PC-3 (cell line): ENCODE results near the gene ANKS1B. TPM values are rescaled to one million over a fixed set of nuclear protein-coding genes. Genes with fewer than 3 reads are reported as not detected.

Experiments
- ATAC-seq: fragments of 200-7000 bp; cut with Tn5 transposase; 2 replicates; pipeline ENCODE4 v1.9.1; 2020; ENCODE audit warnings: mild to moderate bottlenecking, moderate library complexity
- BruUV-seq: library from RNA; stranded (reverse); fragments of 400-500 nt; replicated peaks from 2 replicates; lab custom pipeline; 2021; lab: Mats Ljungman, UMichigan
- CTCF ChIA-PET: fragments of 300-600 bp; sonication (Branson Sonifier 250); formaldehyde crosslinking; loops from one replicate; lab custom pipeline; 2022; ENCODE audit warnings: antibody characterized with exemption; lab: Charles Lee
- POLR2A ChIA-PET: fragments of 300-600 bp; sonication (Branson Sonifier 250); formaldehyde crosslinking; loops from one replicate; lab custom pipeline; 2022; ENCODE audit warnings: antibody characterized with exemption; ENCODE audit not compliant: unreplicated experiment; lab: Charles Lee
- DNase-seq: peaks from one replicate; pipeline ENCODE4 v3.0.0-alpha.2; 2015
- H2AFZ ChIP-seq: fragments of 300-600 bp; sonication (generic); 2 replicates; pipeline ENCODE4 v1.6.0; 2016; ENCODE audit warnings: antibody characterized with exemption, low read length
- H3F3A ChIP-seq: fragments of 300-600 bp; sonication (generic); one replicate; pipeline ENCODE4 v1.6.0; 2017; ENCODE audit warnings: antibody characterized with exemption, low read length, control low read depth, mild to moderate bottlenecking; ENCODE audit not compliant: unreplicated experiment
- H3K27ac ChIP-seq: fragments of 300-600 bp; sonication (generic); 2 replicates; pipeline ENCODE4 v1.5.1; 2016; ENCODE audit warnings: mild to moderate bottlenecking, low read length
- H3K27me3 ChIP-seq: fragments of 300-600 bp; sonication (generic); 2 replicates; pipeline ENCODE4 v1.6.1; 2016; ENCODE audit warnings: low read length, mixed read lengths
- H3K36me3 ChIP-seq: fragments of 300-600 bp; sonication (generic); 2 replicates; pipeline ENCODE4 v1.6.1; 2016; ENCODE audit warnings: low read depth, mixed run types, low read length, mixed read lengths
- H3K4me1 ChIP-seq: fragments of 300-600 bp; sonication (generic); 2 replicates; pipeline ENCODE4 v1.5.1; 2016; ENCODE audit warnings: low read length; ENCODE audit not compliant: insufficient read depth
- H3K4me2 ChIP-seq: fragments of 300-600 bp; sonication (generic); 2 replicates; pipeline ENCODE4 v1.6.0; 2016; ENCODE audit warnings: low read length
- H3K4me3 ChIP-seq: fragments of 300-600 bp; sonication (generic); 2 replicates; pipeline ENCODE4 v1.5.1; 2016; ENCODE audit warnings: mild to moderate bottlenecking, low read length, mixed read lengths
- H3K79me2 ChIP-seq: fragments of 300-600 bp; sonication (generic); 2 replicates; pipeline ENCODE4 v1.6.1; 2017; ENCODE audit warnings: low read length, mixed read lengths
- H3K9ac ChIP-seq: fragments of 300-600 bp; sonication (generic); 2 replicates; pipeline ENCODE4 v1.6.0; 2016; ENCODE audit warnings: mild to moderate bottlenecking, low read length
- H3K9me2 ChIP-seq: fragments of 300-600 bp; sonication (generic); replicated peaks from 2 replicates; pipeline ENCODE4 v1.6.1; 2016; ENCODE audit warnings: mixed run types, low read length, mixed read lengths
- H3K9me3 ChIP-seq: fragments of 300-600 bp; sonication (generic); 2 replicates; pipeline ENCODE4 v1.6.1; 2016; ENCODE audit warnings: low read length, mixed read lengths
- H4K20me1 ChIP-seq: fragments of 300-600 bp; sonication (generic); 2 replicates; pipeline ENCODE4 v1.6.1; 2016; ENCODE audit warnings: low read length, mixed read lengths
- EZH2 ChIP-seq: fragments of 300-600 bp; sonication (generic); IDR thresholded peaks from one replicate; pipeline ENCODE4 v1.6.1; 2017; ENCODE audit warnings: antibody characterized with exemption, mild to moderate bottlenecking, low read length; ENCODE audit not compliant: unreplicated experiment
- EZH2phosphoT487 ChIP-seq: fragments of 300-600 bp; sonication (generic); IDR thresholded peaks from 2 replicates; pipeline ENCODE4 v1.6.1; 2018; ENCODE audit warnings: mild to moderate bottlenecking, antibody characterized with exemption, low read length, borderline replicate concordance
- intact Hi-C: fragments of 100-400 bp; cut with micrococcal nuclease; formaldehyde crosslinking; loops from 2 replicates; pipeline ENCODE4 v1.9.0; 2023
- total RNA-seq: library from RNA; depleted of rRNA; stranded (reverse); fragments of >200 nt; gene quantifications from 2 replicates; pipeline ENCODE4 v1.2.3, GENCODE V29; 2014
- TF ChIP-seq, protein P1 (sequence below): fragments of 300-600 bp; sonication (generic); conservative IDR thresholded peaks from 2 replicates; pipeline ENCODE4 v1.5.1; 2017; ENCODE audit warnings: antibody characterized with exemption, low read depth, mild to moderate bottlenecking, low read length

ANKS1B gene
- total RNA-seq, 1 experiment from 2014 or later = 0.07 TPM

- H3K4me1 ChIP-seq = no peaks in the 10 kb centered on the region
- POLR2A ChIA-PET = no interaction called here
- no peaks in the 10 kb centered on the region for H3K36me3 ChIP-seq
- no peak overlapping the region for H3K4me3 ChIP-seq
- H3K4me2 ChIP-seq = no peak overlapping the region
- no peak overlapping the region for H3K9ac ChIP-seq
- CTCF ChIA-PET = interaction anchor here (0.6 kb wide), 1 partner anchor 146 kb away, joined by 7 read pairs; no protein-coding TSS in a partner anchor
- H3K9me2 ChIP-seq = no peaks in the 10 kb centered on the region
- no peak overlapping the region for H3K27ac ChIP-seq
- no peaks in the 10 kb centered on the region for H4K20me1 ChIP-seq
- peaks cover 42% of the 10 kb centered on the region for H3K27me3 ChIP-seq
- no peaks in the 10 kb centered on the region for H3K79me2 ChIP-seq
- intact Hi-C loops = loop anchor here (1.0 to 5.0 kb wide), 7 partner anchors 101 to 744 kb away; partner anchors contain the start of genes ANKS1B and BLTP3B
- H3F3A ChIP-seq = no peaks in the 10 kb centered on the region
- ATAC-seq = no peak
- H2AFZ ChIP-seq = no peak overlapping the region
- no peak for DNase-seq
- no peaks in the 10 kb centered on the region for H3K9me3 ChIP-seq
- no TSS peak for BruUV-seq
- TF ChIP-seq EZH2 (no peak), EZH2phosphoT487 (no peak)
- TF ChIP-seq, protein P1, sequence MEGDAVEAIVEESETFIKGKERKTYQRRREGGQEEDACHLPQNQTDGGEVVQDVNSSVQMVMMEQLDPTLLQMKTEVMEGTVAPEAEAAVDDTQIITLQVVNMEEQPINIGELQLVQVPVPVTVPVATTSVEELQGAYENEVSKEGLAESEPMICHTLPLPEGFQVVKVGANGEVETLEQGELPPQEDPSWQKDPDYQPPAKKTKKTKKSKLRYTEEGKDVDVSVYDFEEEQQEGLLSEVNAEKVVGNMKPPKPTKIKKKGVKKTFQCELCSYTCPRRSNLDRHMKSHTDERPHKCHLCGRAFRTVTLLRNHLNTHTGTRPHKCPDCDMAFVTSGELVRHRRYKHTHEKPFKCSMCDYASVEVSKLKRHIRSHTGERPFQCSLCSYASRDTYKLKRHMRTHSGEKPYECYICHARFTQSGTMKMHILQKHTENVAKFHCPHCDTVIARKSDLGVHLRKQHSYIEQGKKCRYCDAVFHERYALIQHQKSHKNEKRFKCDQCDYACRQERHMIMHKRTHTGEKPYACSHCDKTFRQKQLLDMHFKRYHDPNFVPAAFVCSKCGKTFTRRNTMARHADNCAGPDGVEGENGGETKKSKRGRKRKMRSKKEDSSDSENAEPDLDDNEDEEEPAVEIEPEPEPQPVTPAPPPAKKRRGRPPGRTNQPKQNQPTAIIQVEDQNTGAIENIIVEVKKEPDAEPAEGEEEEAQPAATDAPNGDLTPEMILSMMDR = no peak
Measured at GRCh38 chr12:99809909-99810308, 174.8 kb downstream of the ANKS1B start.

DNA sequence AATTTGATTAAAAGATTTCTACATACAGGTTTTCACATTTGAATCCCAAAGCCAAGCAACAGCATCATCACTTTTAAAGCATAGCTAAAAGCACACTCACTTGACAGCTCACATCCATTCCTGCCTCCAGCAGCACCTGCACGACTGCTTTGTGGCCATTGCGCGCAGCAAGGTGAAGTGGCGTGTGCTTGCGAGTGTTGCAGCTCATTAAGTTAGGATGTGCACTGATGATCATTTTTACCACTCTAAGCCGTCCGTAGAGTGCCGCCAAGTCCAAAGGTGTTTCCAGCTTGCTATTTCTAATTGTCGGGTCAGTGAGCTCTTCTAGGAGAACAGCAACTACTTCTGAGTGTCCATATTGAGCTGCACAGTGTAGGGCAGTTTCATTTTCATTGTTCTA is 178.4 kb downstream of the ANKS1B start:
- H3K9ac ChIP-seq = no peak overlapping the region
- intact Hi-C loops = no loop called here
- H2AFZ ChIP-seq = no peak overlapping the region
- ChIA-PET CTCF (interaction anchor here (1.2 kb wide), 1 partner anchor 38 kb away, joined by 3 read pairs; no protein-coding TSS in a partner anchor), POLR2A (no interaction called here)
- H3K4me1 ChIP-seq = no peaks in the 10 kb centered on the region
- H3F3A ChIP-seq = no peaks in the 10 kb centered on the region
- no peak for TF ChIP-seq EZH2phosphoT487
- TF ChIP-seq EZH2 = peak; percentile 62
- TF ChIP-seq, protein P1 = no peak
- H3K9me2 ChIP-seq = no peaks in the 10 kb centered on the region
- no peak overlapping the region for H3K27ac ChIP-seq
- H4K20me1 ChIP-seq = no peaks in the 10 kb centered on the region
- H3K4me3 ChIP-seq = no peak overlapping the region
- BruUV-seq = no TSS peak
- H3K4me2 ChIP-seq = no peak overlapping the region
- no peaks in the 10 kb centered on the region for H3K9me3 ChIP-seq
- H3K27me3 ChIP-seq = peaks cover 31% of the 10 kb centered on the region
- DNase-seq = no peak
- no peaks in the 10 kb centered on the region for H3K36me3 ChIP-seq
- H3K79me2 ChIP-seq = no peaks in the 10 kb centered on the region
- ATAC-seq = no peak

- no peak overlapping the region for H3K4me3 ChIP-seq
- no peak for ATAC-seq
- ChIA-PET POLR2A (interaction anchor here (0.6 kb wide), 1 partner anchor 155 kb away, joined by 6 read pairs; no protein-coding TSS in a partner anchor), CTCF (no interaction called here)
- TF ChIP-seq EZH2phosphoT487 (no peak), EZH2 (no peak)
- TF ChIP-seq, protein P1 = no peak
- no peaks in the 10 kb centered on the region for H3F3A ChIP-seq
- H3K27ac ChIP-seq = no peak overlapping the region
- no peaks in the 10 kb centered on the region for H3K79me2 ChIP-seq
- H3K27me3 ChIP-seq = peaks cover 31% of the 10 kb centered on the region
- no TSS peak for BruUV-seq
- no peak overlapping the region for H2AFZ ChIP-seq
- H3K9ac ChIP-seq = no peak overlapping the region
- no peaks in the 10 kb centered on the region for H3K9me2 ChIP-seq
- no peaks in the 10 kb centered on the region for H3K36me3 ChIP-seq
- no peak overlapping the region for H3K4me2 ChIP-seq
- H3K9me3 ChIP-seq = no peaks in the 10 kb centered on the region
- no peaks in the 10 kb centered on the region for H4K20me1 ChIP-seq
- no peak for DNase-seq
- intact Hi-C loops = no loop called here
- H3K4me1 ChIP-seq = no peaks in the 10 kb centered on the region
Measured at GRCh38 chr12:99804715-99805114, 180.0 kb downstream of the ANKS1B start.
